Endothelial cell of umbilical vein (primary cell): ENCODE measurements around the gene RASAL1. TPM values are rescaled to one million over a fixed set of nuclear protein-coding genes. Genes with fewer than 3 reads are reported as not detected.

Experiments used
- BruUV-seq: library from RNA; stranded (reverse); fragments of 400-500 nt; replicated peaks from 2 replicates; lab custom pipeline; 2021; lab: Mats Ljungman, UMichigan
- CTCF ChIA-PET: fragments of 300-600, 350-600 bp; sonication (Branson Sonifier 250); formaldehyde crosslinking; loops from one replicate; lab custom pipeline; 2021; ENCODE audit warnings: antibody characterized with exemption, inconsistent platforms; lab: Charles Lee
- POLR2A ChIA-PET: fragments of 300-600, 350-600 bp; sonication (Branson Sonifier 250); formaldehyde crosslinking; loops from one replicate; lab custom pipeline; 2021; ENCODE audit warnings: antibody characterized with exemption, inconsistent platforms; lab: Charles Lee
- DNase-seq: peaks from one replicate; pipeline ENCODE4 v3.0.0-alpha.2; 2011; ENCODE audit warnings: low read depth, low spot score
- FAIRE-seq: peaks from 2 replicates; lab custom pipeline; 2011; peaks lifted over from hg19 to GRCh38; lab: Jason Lieb, UNC
- H2AFZ ChIP-seq: 2 replicates; pipeline ENCODE4 v1.6.0; 2012; ENCODE audit warnings: low read depth, low read length, control low read depth, inconsistent platforms
- H3K27ac ChIP-seq: 2 replicates; pipeline ENCODE4 v1.5.1; 2011; ENCODE audit warnings: low read depth, mild to moderate bottlenecking, control low read depth, low read length, moderate library complexity; ENCODE audit not compliant: insufficient read depth
- H3K27me3 ChIP-seq, 2 experiments: 2 replicates each; pipeline versions ENCODE4 v1.6.0 to v1.6.1; 2011; ENCODE audit warnings: low read length in 2 of 2, mixed read lengths in 1 of 2; ENCODE audit not compliant: control insufficient read depth in 2 of 2, insufficient read depth in 2 of 2
- H3K36me3 ChIP-seq, 2 experiments: 2 replicates in 1 of 2; 3 replicates in 1 of 2; pipeline ENCODE4 v1.5.1; 2011; ENCODE audit warnings: low read length in 2 of 2, mild to moderate bottlenecking in 1 of 2, moderate library complexity in 1 of 2; ENCODE audit not compliant: control insufficient read depth in 2 of 2, insufficient read depth in 2 of 2; ENCODE audit errors: extremely low read depth in 1 of 2
- H3K4me1 ChIP-seq: 3 replicates; pipeline ENCODE4 v1.5.1; 2011; ENCODE audit warnings: mild to moderate bottlenecking, low read length; ENCODE audit not compliant: control insufficient read depth, insufficient read depth; ENCODE audit errors: extremely low read depth
- H3K4me2 ChIP-seq: 2 replicates; pipeline ENCODE4 v1.6.1; 2011; ENCODE audit warnings: low read length, control low read depth, mixed read lengths; ENCODE audit not compliant: insufficient read depth
- H3K4me3 ChIP-seq, 3 experiments: fragments of 200-600 bp in 1 of 3; sonication (generic), shearing (Covaris generic) in 1 of 3; replicated peaks in 1 of 3; 2 replicates each; pipeline ENCODE4 v1.5.1; 2011 to 2016; ENCODE audit warnings: control low read depth in 3 of 3, low read length in 3 of 3, mild to moderate bottlenecking in 2 of 3, inconsistent platforms in 1 of 3, low read depth in 1 of 3, moderate library complexity in 1 of 3; ENCODE audit not compliant: insufficient read depth in 1 of 3
- H3K79me2 ChIP-seq: 2 replicates; pipeline ENCODE4 v1.6.0; 2012; ENCODE audit warnings: low read length, inconsistent platforms; ENCODE audit not compliant: control insufficient read depth, insufficient read depth
- H3K9ac ChIP-seq: replicated peaks from 2 replicates; pipeline ENCODE3; 2011; ENCODE audit warnings: low read length, control low read depth; ENCODE audit not compliant: insufficient read depth; ENCODE audit errors: extremely low read depth
- H3K9me1 ChIP-seq: replicated peaks from 3 replicates; pipeline ENCODE4 v1.6.0; 2011; ENCODE audit warnings: mild to moderate bottlenecking, low read length; ENCODE audit not compliant: control insufficient read depth, insufficient read depth; ENCODE audit errors: extremely low read depth
- H3K9me3 ChIP-seq: replicated peaks from 2 replicates; pipeline ENCODE4 v1.5.1; 2012; ENCODE audit warnings: low read length, inconsistent platforms; ENCODE audit not compliant: control insufficient read depth, insufficient read depth
- H4K20me1 ChIP-seq: replicated peaks from 2 replicates; pipeline ENCODE3; 2011; ENCODE audit warnings: mild to moderate bottlenecking, low read length; ENCODE audit not compliant: control insufficient read depth, insufficient read depth; ENCODE audit errors: extremely low read depth
- CTCF ChIP-seq, 2 donors: IDR thresholded peaks; 1 replicate in 1 of 2; 2 replicates in 1 of 2; pipeline ENCODE4 v1.5.1; 2011; ENCODE audit warnings: low read length in 2 of 2, mild to moderate bottlenecking in 2 of 2, moderate library complexity in 2 of 2, control low read depth in 1 of 2, inconsistent platforms in 1 of 2, low read depth in 1 of 2; ENCODE audit not compliant: insufficient read depth in 1 of 2; ENCODE audit errors: extremely low read depth in 1 of 2
- EZH2 ChIP-seq: IDR thresholded peaks from 2 replicates; pipeline ENCODE4 v1.6.1; 2012; ENCODE audit warnings: borderline replicate concordance, low read depth, mild to moderate bottlenecking, moderate library complexity, low read length, inconsistent platforms; ENCODE audit not compliant: severe bottlenecking
- FOS ChIP-seq: IDR thresholded peaks from 2 replicates; pipeline ENCODE4 v1.6.1; 2011; ENCODE audit warnings: mild to moderate bottlenecking, low read length, moderate library complexity, borderline replicate concordance; ENCODE audit not compliant: insufficient read depth
- GATA2 ChIP-seq: IDR thresholded peaks from 2 replicates; pipeline ENCODE4 v1.7.0; 2011; ENCODE audit warnings: low read depth, mild to moderate bottlenecking, moderate library complexity, mixed read lengths, low read length; ENCODE audit not compliant: insufficient read length, insufficient read depth
- JUN ChIP-seq: IDR thresholded peaks from 2 replicates; pipeline ENCODE4 v1.6.1; 2011; ENCODE audit warnings: borderline replicate concordance, low read depth; ENCODE audit not compliant: insufficient read length, insufficient read depth
- MAX ChIP-seq: IDR thresholded peaks from 2 replicates; pipeline ENCODE4 v1.6.1; 2011; ENCODE audit not compliant: insufficient read depth, insufficient read length
- MYC ChIP-seq: IDR thresholded peaks from one replicate; pipeline ENCODE4 v1.6.1; 2011; ENCODE audit warnings: mild to moderate bottlenecking, low read depth, low read length
- POLR2A ChIP-seq: IDR thresholded peaks from 2 replicates; pipeline ENCODE4 v1.6.1; 2012; ENCODE audit warnings: low read depth, mild to moderate bottlenecking, control low read depth, low read length
- POLR2AphosphoS5 ChIP-seq: IDR thresholded peaks from 2 replicates; pipeline ENCODE4 v1.6.1; 2012; ENCODE audit warnings: low read depth, mild to moderate bottlenecking, control low read depth, low read length, moderate library complexity; ENCODE audit not compliant: insufficient read depth
- dilution Hi-C: fragments of 300-500 bp; cut with MboI; formaldehyde crosslinking; loops from one replicate; pipeline ENCODE4 v1.15.0; 2019; ENCODE audit warnings: low sequenced_read_pairs; ENCODE audit not compliant: extremely low pct_ligation_motif_present
- intact Hi-C: fragments of 100-400 bp; cut with micrococcal nuclease; formaldehyde crosslinking; loops from one replicate; pipeline ENCODE4 v1.10.0; 2022
- polyA plus RNA-seq, 4 experiments: library from polyadenylated mRNA; depleted of rRNA in 3 of 4; stranded (reverse) in 3 of 4; unstranded in 1 of 4; fragments of >200 nt; gene quantifications; 2 replicates each; pipeline versions ENCODE4 v1.2.1 to v1.2.3, GENCODE V29; 2011 to 2012; ENCODE audit warnings: missing spikeins in 1 of 4
- total RNA-seq: library from RNA; stranded (reverse); gene quantifications from 2 replicates; pipeline ENCODE4 v1.2.3, GENCODE V29; 2021

RASAL1 gene
- total and polyA plus RNA-seq, 2 donors (not counting 3 experiments of a cell fraction or from before 2014, with no cell fraction given), result not detected

- no peak for FAIRE-seq
- Histone ChIP-seq H3K79me2 (no peaks in the 10 kb centered on the region), H3K9ac (no peak overlapping the region), H3K27me3 (peaks cover 26 to 27% of the 10 kb centered on the region in 2 experiments), H3K36me3 (no peaks in the 10 kb centered on the region), H3K9me3 (no peaks in the 10 kb centered on the region), H3K4me3 (no peak overlapping the region), H3K9me1 (no peaks in the 10 kb centered on the region), H3K4me2 (no peak overlapping the region), H2AFZ (no peak overlapping the region), H4K20me1 (no peaks in the 10 kb centered on the region), H3K4me1 (no peaks in the 10 kb centered on the region), H3K27ac (no peak overlapping the region)
- intact Hi-C loops (loop anchor here (1.0 kb wide), 1 partner anchor 21 kb away; no protein-coding TSS in a partner anchor), dilution Hi-C loops (no loop called here)
- BruUV-seq, result no TSS peak
- TF ChIP-seq MYC (no peak), MAX (no peak), FOS (no peak), EZH2 (no peak), JUN (no peak), POLR2A (no peak), POLR2AphosphoS5 (no peak), GATA2 (no peak), CTCF (IDR thresholded peaks at IDR 0.05; ENCODE audit: extremely low read depth in 1 of 2, insufficient read depth in 1 of 2, low read depth in 1 of 2, low read length in 2 of 2) (no peak)
- POLR2A ChIA-PET, result no interaction called here
- DNase-seq, result no peak
- CTCF ChIA-PET, result interaction anchor here (1.7 kb wide), 1 partner anchor 66 kb away, joined by 6 read pairs; no protein-coding TSS in a partner anchor
Observed at GRCh38 chr12:113059071-113059595, 76.4 kb downstream of the RASAL1 start.
